Breast epithelium (tissue), 4 donors: ENCODE results near the gene CFAP46. TPM values are rescaled to one million over a fixed set of nuclear protein-coding genes. Genes with fewer than 3 reads are reported as not detected.

Experiments used
- DNase-seq, 2 donors: peaks; one replicate each; pipeline ENCODE4 v3.0.0-alpha.2; 2019; ENCODE audit warnings: low spot score in 2 of 2
- H3K27ac ChIP-seq, 2 donors: fragments of 200-600 bp; sonication (generic) in 1 of 2; one replicate each; pipeline ENCODE4 v1.5.1; 2016 to 2019; ENCODE audit warnings: mild to moderate bottlenecking in 1 of 2
- H3K27me3 ChIP-seq, 2 donors: fragments of 200-600 bp; sonication (generic) in 1 of 2; one replicate each; pipeline versions ENCODE4 v1.5.1 to v1.6.0; 2017 to 2019; ENCODE audit warnings: control low read depth in 1 of 2, mild to moderate bottlenecking in 1 of 2
- H3K36me3 ChIP-seq: fragments of 200-600 bp; one replicate; pipeline ENCODE4 v1.5.1; 2019
- H3K4me1 ChIP-seq, 2 donors: fragments of 200-600 bp; sonication (generic); one replicate each; pipeline ENCODE4 v1.5.1; 2016 to 2019; ENCODE audit warnings: control low read depth in 1 of 2
- H3K4me3 ChIP-seq, 3 donors: fragments of 200-600 bp; sonication (generic); 1 replicate in 2 of 3; 2 replicates in 1 of 3; pipeline ENCODE4 v1.5.1; 2016 to 2019; ENCODE audit warnings: mild to moderate bottlenecking in 3 of 3, moderate library complexity in 2 of 3
- H3K9me3 ChIP-seq, 2 donors: fragments of 200-600 bp; sonication (generic) in 1 of 2; one replicate each; pipeline ENCODE4 v1.5.1; 2016 to 2019; ENCODE audit warnings: control low read depth in 1 of 2
- CTCF ChIP-seq, 3 donors: fragments of 450-650 bp; IDR thresholded peaks; one replicate each; pipeline ENCODE4 v1.5.1; 2016 to 2017; ENCODE audit warnings: antibody characterized with exemption in 3 of 3, mild to moderate bottlenecking in 3 of 3, moderate library complexity in 3 of 3
- POLR2A ChIP-seq: fragments of 450-650 bp; IDR thresholded peaks from one replicate; pipeline ENCODE4 v1.6.1; 2016; ENCODE audit warnings: antibody characterized with exemption, mild to moderate bottlenecking, moderate library complexity
- POLR2AphosphoS5 ChIP-seq, 3 donors: sonication (generic); formaldehyde crosslinking; IDR thresholded peaks; one replicate each; pipeline ENCODE4 v1.6.1; 2017; ENCODE audit warnings: antibody characterized with exemption in 3 of 3
- intact Hi-C: fragments of 100-400 bp; cut with DNase I; formaldehyde crosslinking; loops from one replicate; pipeline ENCODE4 v1.15.1; 2023; ENCODE audit warnings: low total_unique reads
- total RNA-seq, 3 donors: library from RNA; depleted of rRNA; stranded (reverse); fragments of >200 nt; gene quantifications; one replicate each; pipeline ENCODE4 v1.1.0, GENCODE V29; 2016

CFAP46 gene
- total RNA-seq, 3 donors from 2014 or later, result 0.16 to 0.73 (median 0.66) TPM

- intact Hi-C loops, result no loop called here
- no peak overlapping the region for H3K4me3 ChIP-seq
- peaks cover 22% of the 10 kb centered on the region in 2 donors for H3K9me3 ChIP-seq
- H3K4me1 ChIP-seq, result no peaks in the 10 kb centered on the region
- H3K27me3 ChIP-seq, result peaks cover 0 to 5% of the 10 kb centered on the region in 2 donors
- no peaks in the 10 kb centered on the region for H3K36me3 ChIP-seq
- TF ChIP-seq POLR2A, result no peak
- no peak overlapping the region for H3K27ac ChIP-seq
- no peak for DNase-seq
These were observed 41.0 kb downstream of the CFAP46 start for GRCh38 chr10:132901351-132901750.

- Histone ChIP-seq H3K27me3 (peaks cover 0 to 5% of the 10 kb centered on the region in 2 donors), H3K27ac (no peak overlapping the region), H3K9me3 (peaks cover 14 to 15% of the 10 kb centered on the region in 2 donors), H3K4me3 (no peak overlapping the region), H3K4me1 (no peaks in the 10 kb centered on the region), H3K36me3 (no peaks in the 10 kb centered on the region)
- intact Hi-C loops, result no loop called here
- DNase-seq, result no peak
- TF ChIP-seq POLR2AphosphoS5 (IDR thresholded peaks at IDR 0.05), result no peak
- TF ChIP-seq POLR2A, result no peak
- TF ChIP-seq CTCF (IDR thresholded peaks at IDR 0.05), result no peak
These were observed 42.1 kb downstream of the CFAP46 start for GRCh38 chr10:132900211-132900756.

- no peaks in the 10 kb centered on the region for H3K36me3 ChIP-seq
- peaks cover 0 to 5% of the 10 kb centered on the region in 2 donors for H3K27me3 ChIP-seq
- no peak overlapping the region for H3K4me3 ChIP-seq
- DNase-seq, result no peak
- no peaks in the 10 kb centered on the region for H3K4me1 ChIP-seq
- TF ChIP-seq POLR2AphosphoS5 (IDR thresholded peaks at IDR 0.05) (no peak), CTCF (IDR thresholded peaks at IDR 0.05) (no peak), POLR2A (no peak)
- intact Hi-C loops, result no loop called here
- peaks cover 9 to 11% of the 10 kb centered on the region in 2 donors for H3K9me3 ChIP-seq
- no peak overlapping the region for H3K27ac ChIP-seq
These were observed 42.7 kb downstream of the CFAP46 start for GRCh38 chr10:132899751-132900065.

GRCh38 chr10:132899054-132899750, 43.2 kb downstream of the CFAP46 start:
- DNase-seq, result peak in 1 of 2 donors; percentile 28
- H3K36me3 ChIP-seq, result no peaks in the 10 kb centered on the region
- no peak for TF ChIP-seq CTCF (IDR thresholded peaks at IDR 0.05)
- no peak for TF ChIP-seq POLR2AphosphoS5 (IDR thresholded peaks at IDR 0.05)
- no peak for TF ChIP-seq POLR2A
- H3K27ac ChIP-seq, result no peak overlapping the region
- H3K4me1 ChIP-seq, result no peaks in the 10 kb centered on the region
- peaks cover 0 to 5% of the 10 kb centered on the region in 2 donors for H3K27me3 ChIP-seq
- intact Hi-C loops, result no loop called here
- H3K9me3 ChIP-seq, result peaks cover 6% of the 10 kb centered on the region in 2 donors
- no peak overlapping the region for H3K4me3 ChIP-seq

GRCh38 chr10:132898391-132899053, 43.8 kb downstream of the CFAP46 start:
- peaks cover 6% of the 10 kb centered on the region in 2 donors for H3K9me3 ChIP-seq
- H3K4me1 ChIP-seq, result no peaks in the 10 kb centered on the region
- no peak overlapping the region for H3K4me3 ChIP-seq
- no peaks in the 10 kb centered on the region for H3K36me3 ChIP-seq
- TF ChIP-seq POLR2A (no peak), CTCF (IDR thresholded peaks at IDR 0.05) (no peak), POLR2AphosphoS5 (IDR thresholded peaks at IDR 0.05) (no peak)
- DNase-seq, result peak in 1 of 2 donors; percentile 46
- intact Hi-C loops, result no loop called here
- no peak overlapping the region for H3K27ac ChIP-seq
- H3K27me3 ChIP-seq, result peaks cover 0 to 5% of the 10 kb centered on the region in 2 donors
